Activated naive CD8-positive, alpha-beta T cell treated with anti-CD3 and anti-CD28 coated beads, Interleukin-2, amount 10 ng/mL, durations not matched to agents 7 days and 5 days (primary cell): ENCODE results near the gene IDH3A. TPM values are rescaled to one million over a fixed set of nuclear protein-coding genes. Genes with fewer than 3 reads are reported as not detected.

ENCODE experiments used
- ATAC-seq: fragments of 150-1000 bp; cut with Tn5 transposase; one replicate; pipeline ENCODE4 v1.10.0; 2021; ENCODE audit warnings: low read depth, moderate library complexity
- POLR2A ChIA-PET: fragments of 350-600 bp; sonication (Branson Sonifier 250); formaldehyde crosslinking; loops from one replicate; lab custom pipeline; 2021; ENCODE audit warnings: antibody characterized with exemption; lab: Charles Lee
- DNase-seq: peaks from one replicate; pipeline ENCODE4 v3.0.0; 2021
- H3K27ac Mint-ChIP-seq: one replicate; pipeline ENCODE4 v1.8.0; 2022; ENCODE audit warnings: mild to moderate bottlenecking, mixed read lengths
- H3K27me3 Mint-ChIP-seq: one replicate; pipeline ENCODE4 v1.8.0; 2022; ENCODE audit warnings: mild to moderate bottlenecking, moderate library complexity, mixed read lengths
- H3K36me3 Mint-ChIP-seq: one replicate; pipeline ENCODE4 v1.8.0; 2021; ENCODE audit warnings: mild to moderate bottlenecking, mixed read lengths
- H3K4me1 Mint-ChIP-seq: one replicate; pipeline ENCODE4 v1.8.0; 2021; ENCODE audit warnings: mixed read lengths
- H3K4me3 Mint-ChIP-seq: one replicate; pipeline ENCODE4 v1.8.0; 2022; ENCODE audit warnings: mild to moderate bottlenecking, moderate library complexity, mixed read lengths
- H3K9me3 Mint-ChIP-seq: one replicate; pipeline ENCODE4 v1.8.0; 2021; ENCODE audit warnings: mixed read lengths
- total RNA-seq, 2 experiments: library from RNA; stranded (reverse); gene quantifications; one replicate each; pipeline ENCODE4 v1.2.3, GENCODE V29; 2021

IDH3A gene
- total RNA-seq, 2 experiments from 2014 or later, result 54.5 to 82.8 TPM

- no peak for DNase-seq
- Mint-ChIP-seq H3K27me3 (peaks cover 3% of the 10 kb centered on the region), H3K36me3 (no peaks in the 10 kb centered on the region), H3K9me3 (no peaks in the 10 kb centered on the region), H3K27ac (no peak overlapping the region), H3K4me3 (no peak overlapping the region), H3K4me1 (no peaks in the 10 kb centered on the region)
- ATAC-seq, result no peak
- POLR2A ChIA-PET, result interaction anchor here (0.6 kb wide), 1 partner anchor 134 kb away, joined by 3 read pairs; no protein-coding TSS in a partner anchor
Measured at GRCh38 chr15:78210349-78210717, 61.2 kb downstream of the IDH3A start.

- Mint-ChIP-seq H3K36me3 (no peaks in the 10 kb centered on the region), H3K4me3 (no peak overlapping the region), H3K27ac (no peak overlapping the region), H3K9me3 (no peaks in the 10 kb centered on the region), H3K27me3 (peaks cover 3% of the 10 kb centered on the region), H3K4me1 (no peaks in the 10 kb centered on the region)
- POLR2A ChIA-PET, result no interaction called here
- no peak for ATAC-seq
- DNase-seq, result no peak
Measured at GRCh38 chr15:78211189-78211921, 62.2 kb downstream of the IDH3A start.

GRCh38 chr15:78212008-78212407, 62.8 kb downstream of the IDH3A start:
- no peaks in the 10 kb centered on the region for H3K36me3 Mint-ChIP-seq
- no peaks in the 10 kb centered on the region for H3K9me3 Mint-ChIP-seq
- H3K4me1 Mint-ChIP-seq, result no peaks in the 10 kb centered on the region
- no peak overlapping the region for H3K27ac Mint-ChIP-seq
- H3K4me3 Mint-ChIP-seq, result no peak overlapping the region
- DNase-seq (no peak), ATAC-seq (no peak)
- H3K27me3 Mint-ChIP-seq, result peaks cover 3% of the 10 kb centered on the region
- POLR2A ChIA-PET, result no interaction called here

GRCh38 chr15:78212546-78213424, 63.6 kb downstream of the IDH3A start:
- ATAC-seq (no peak), DNase-seq (no peak)
- Mint-ChIP-seq H3K4me1 (no peaks in the 10 kb centered on the region), H3K4me3 (no peak overlapping the region), H3K36me3 (no peaks in the 10 kb centered on the region), H3K27me3 (peaks cover 3% of the 10 kb centered on the region), H3K27ac (no peak overlapping the region), H3K9me3 (no peaks in the 10 kb centered on the region)
- POLR2A ChIA-PET, result no interaction called here

GRCh38 chr15:78213425-78213750, 64.2 kb downstream of the IDH3A start:
- POLR2A ChIA-PET, result no interaction called here

GRCh38 chr15:78213956-78214355, 64.8 kb downstream of the IDH3A start:
- Mint-ChIP-seq H3K9me3 (no peaks in the 10 kb centered on the region), H3K27ac (no peak overlapping the region), H3K36me3 (no peaks in the 10 kb centered on the region), H3K27me3 (peaks cover 5% of the 10 kb centered on the region), H3K4me1 (no peaks in the 10 kb centered on the region), H3K4me3 (no peak overlapping the region)
- no peak for ATAC-seq
- no peak for DNase-seq
- POLR2A ChIA-PET, result no interaction called here

More at GRCh38 chr15:78213425-78213750, 64.2 kb downstream of the IDH3A start:
- H3K4me1 Mint-ChIP-seq, result no peaks in the 10 kb centered on the region
- peaks cover 3% of the 10 kb centered on the region for H3K27me3 Mint-ChIP-seq
- H3K9me3 Mint-ChIP-seq, result no peaks in the 10 kb centered on the region
- H3K36me3 Mint-ChIP-seq, result no peaks in the 10 kb centered on the region
- no peak overlapping the region for H3K4me3 Mint-ChIP-seq
- no peak for ATAC-seq
- H3K27ac Mint-ChIP-seq, result no peak overlapping the region
- no peak for DNase-seq

GRCh38 chr15:78216276-78217104, 67.3 kb downstream of the IDH3A start:
- Mint-ChIP-seq H3K9me3 (no peaks in the 10 kb centered on the region), H3K4me3 (no peak overlapping the region), H3K36me3 (no peaks in the 10 kb centered on the region), H3K27me3 (peaks cover 14% of the 10 kb centered on the region), H3K4me1 (no peaks in the 10 kb centered on the region), H3K27ac (no peak overlapping the region)
- POLR2A ChIA-PET, result no interaction called here
- ATAC-seq, result no peak
- DNase-seq, result no peak

- DNase-seq (no peak), ATAC-seq (no peak)
- H3K27ac Mint-ChIP-seq, result no peak overlapping the region
Measured at GRCh38 chr15:78220713-78221112, 71.6 kb downstream of the IDH3A start.

More at GRCh38 chr15:78220713-78221112, 71.6 kb downstream of the IDH3A start:
- no peaks in the 10 kb centered on the region for H3K9me3 Mint-ChIP-seq
- POLR2A ChIA-PET, result no interaction called here
- H3K4me3 Mint-ChIP-seq, result no peak overlapping the region
- no peaks in the 10 kb centered on the region for H3K4me1 Mint-ChIP-seq
- no peaks in the 10 kb centered on the region for H3K36me3 Mint-ChIP-seq
- peaks cover 15% of the 10 kb centered on the region for H3K27me3 Mint-ChIP-seq

Other genes with a start within 250 kb of the IDH3A start
- 100 to 1,000 TPM; 123 to 125 TPM for gene TBC1D2B, start 71.7 kb upstream of the IDH3A start, total RNA-seq
- under 1 TPM in 1 of 2 experiments, not detected in 1; 0.11 TPM for gene SH2D7, start 56.8 kb upstream of the IDH3A start, total RNA-seq
- 1 to 10 TPM in 1 of 2 experiments, under 1 TPM in 1; 0.88 to 1.5 TPM for gene CIB2, start 17.9 kb upstream of the IDH3A start, total RNA-seq
- under 1 TPM in 1 of 2 experiments, not detected in 1; 0.25 TPM for gene ACSBG1, start 85.2 kb downstream of the IDH3A start, total RNA-seq
- gene DNAJA4, start 115.2 kb downstream of the IDH3A start, total RNA-seq, result 10 to 100 TPM; 26.0 to 28.5 TPM
- 10 to 100 TPM; 42.4 to 46.4 TPM for gene SKIC8, start 150.2 kb downstream of the IDH3A start, total RNA-seq
- gene CRABP1, start 191.0 kb downstream of the IDH3A start, total RNA-seq, result not detected